ENCODE results near the gene SRL.
"Not testable (repeated sequence)": the region's sequence is repeated elsewhere in the genome, so short reads cannot be mapped to it uniquely, and the experiment has no call there.

SRL gene

GRCh38 chr16:4158143-4159093 lies 83.5 kb downstream of the SRL start:
- H3K4me3 ChIP-seq (ENCODE audit: low read depth, low read length), result no peak overlapping the region
- TF ChIP-seq CTCF (IDR thresholded peaks at IDR 0.05; ENCODE audit: insufficient read depth, low read depth, low read length, missing control alignments), result no peak
- DNase-seq (ENCODE audit: low read depth), result no peak

GRCh38 chr16:4157376-4157825 lies 84.5 kb downstream of the SRL start:
- DNase-seq (ENCODE audit: low read depth), result no peak
- TF ChIP-seq CTCF (IDR thresholded peaks at IDR 0.05; ENCODE audit: insufficient read depth, low read depth, low read length, missing control alignments), result no peak
- H3K4me3 ChIP-seq (ENCODE audit: low read depth, low read length), result no peak overlapping the region

GRCh38 chr16:4156503-4156902 lies 85.4 kb downstream of the SRL start:
- not testable (repeated sequence) for DNase-seq (ENCODE audit: low read depth); H3K4me3 ChIP-seq (ENCODE audit: low read depth, low read length)

- H3K4me3 ChIP-seq (ENCODE audit: low read depth, low read length); DNase-seq (ENCODE audit: low read depth): not testable (repeated sequence)
These were observed 88.5 kb downstream of the SRL start for GRCh38 chr16:4153364-4153763.

GRCh38 chr16:4152267-4152666 lies 89.6 kb downstream of the SRL start:
- TF ChIP-seq CTCF (IDR thresholded peaks at IDR 0.05; ENCODE audit: insufficient read depth, low read depth, low read length, missing control alignments), result no peak
- no peak overlapping the region for H3K4me3 ChIP-seq (ENCODE audit: low read depth, low read length)
- DNase-seq (ENCODE audit: low read depth), result no peak

- TF ChIP-seq CTCF (IDR thresholded peaks at IDR 0.05; ENCODE audit: insufficient read depth, low read depth, low read length, missing control alignments), result no peak
- H3K4me3 ChIP-seq (ENCODE audit: low read depth, low read length), result no peak overlapping the region
- no peak for DNase-seq (ENCODE audit: low read depth)
These were observed 94.6 kb downstream of the SRL start for GRCh38 chr16:4147236-4147635.

- no peak for TF ChIP-seq CTCF (IDR thresholded peaks at IDR 0.05; ENCODE audit: insufficient read depth, low read depth, low read length, missing control alignments)
- DNase-seq (ENCODE audit: low read depth), result peak; percentile 61
- no peak overlapping the region for H3K4me3 ChIP-seq (ENCODE audit: low read depth, low read length)
These were observed 99.6 kb downstream of the SRL start for GRCh38 chr16:4142268-4142667.

- TF ChIP-seq CTCF (IDR thresholded peaks at IDR 0.05; ENCODE audit: insufficient read depth, low read depth, low read length, missing control alignments), result no peak
- DNase-seq (ENCODE audit: low read depth), result no peak
- no peak overlapping the region for H3K4me3 ChIP-seq (ENCODE audit: low read depth, low read length)
These were observed 100.3 kb downstream of the SRL start for GRCh38 chr16:4141604-4142003.
